ENCODE measurements around the gene OSCAR. TPM values are rescaled to one million over a fixed set of nuclear protein-coding genes. Genes with fewer than 3 reads are reported as not detected.

The OSCAR gene
- total RNA-seq, 1 donor from 2014 or later, result 0.33 TPM

GRCh38 chr19:54128441-54128725, 27.8 kb upstream of the OSCAR start:
- Histone ChIP-seq H3K36me3 (peaks cover 80% of the 10 kb centered on the region), H3K4me3 (no peak overlapping the region), H3K4me1 (no peaks in the 10 kb centered on the region), H3K9me3 (replicated peaks) (no peaks in the 10 kb centered on the region), H3K27ac (replicated peaks) (no peak overlapping the region), H3K27me3 (ENCODE audit: low read depth) (no peaks in the 10 kb centered on the region)
- no peak for TF ChIP-seq CTCF (IDR thresholded peaks at IDR 0.05; ENCODE audit: borderline replicate concordance)
- intact Hi-C loops (cut with micrococcal nuclease), result no loop called here
- DNase-seq, result no peak

DNA sequence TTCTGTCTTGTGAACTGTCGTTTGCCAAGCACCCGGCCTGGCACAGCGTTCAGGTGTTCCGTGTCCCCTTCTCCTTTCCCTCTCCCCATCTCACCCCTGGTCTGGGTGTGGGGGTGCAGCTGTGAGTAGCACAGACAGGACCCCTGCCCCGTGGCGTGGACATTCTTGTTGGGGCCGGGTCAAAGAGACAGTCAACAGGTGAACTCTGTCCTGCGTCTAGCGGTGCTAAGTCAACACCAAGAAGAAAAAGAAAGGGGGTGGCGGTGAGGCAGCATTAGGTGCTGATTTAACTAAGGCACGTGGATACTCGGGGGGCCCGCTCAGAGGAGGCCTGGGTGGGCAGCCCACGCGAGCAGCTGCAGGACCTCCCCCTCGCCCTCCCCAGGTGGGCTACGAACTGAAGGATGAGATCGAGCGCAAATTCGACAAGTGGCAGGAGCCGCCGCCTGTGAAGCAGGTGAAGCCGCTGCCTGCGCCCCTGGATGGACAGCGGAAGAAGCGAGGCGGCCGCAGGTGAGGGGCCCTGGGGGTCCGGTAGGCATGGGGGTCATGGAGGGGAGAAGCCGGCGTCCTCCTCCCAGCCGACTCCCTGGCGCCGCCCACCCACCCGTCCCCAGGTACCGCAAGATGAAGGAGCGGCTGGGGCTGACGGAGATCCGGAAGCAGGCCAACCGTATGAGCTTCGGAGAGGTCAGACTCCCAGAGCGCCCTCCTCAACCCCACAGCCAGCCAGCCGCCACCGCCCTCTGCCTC, 27.3 kb upstream of the OSCAR start:
- peaks cover 85% of the 10 kb centered on the region for H3K36me3 ChIP-seq
- no peaks in the 10 kb centered on the region for H3K4me1 ChIP-seq
- H3K9me3 ChIP-seq (replicated peaks), result no peaks in the 10 kb centered on the region
- TF ChIP-seq CTCF (IDR thresholded peaks at IDR 0.05; ENCODE audit: borderline replicate concordance), result no peak
- no peak overlapping the region for H3K27ac ChIP-seq (replicated peaks)
- no peaks in the 10 kb centered on the region for H3K27me3 ChIP-seq (ENCODE audit: low read depth)
- DNase-seq, result no peak
- H3K4me3 ChIP-seq, result no peak overlapping the region
- intact Hi-C loops (cut with micrococcal nuclease), result no loop called here

- TF ChIP-seq CTCF (IDR thresholded peaks at IDR 0.05; ENCODE audit: borderline replicate concordance), result no peak
- Histone ChIP-seq H3K27ac (replicated peaks) (no peak overlapping the region), H3K9me3 (replicated peaks) (no peaks in the 10 kb centered on the region), H3K36me3 (peaks cover 91% of the 10 kb centered on the region), H3K27me3 (ENCODE audit: low read depth) (no peaks in the 10 kb centered on the region), H3K4me1 (no peaks in the 10 kb centered on the region), H3K4me3 (no peak overlapping the region)
- no peak for DNase-seq
- intact Hi-C loops (cut with micrococcal nuclease), result no loop called here
These were observed 25.1 kb upstream of the OSCAR start for GRCh38 chr19:54125713-54126112.

- H3K27me3 ChIP-seq (ENCODE audit: low read depth), result no peaks in the 10 kb centered on the region
- TF ChIP-seq CTCF (IDR thresholded peaks at IDR 0.05; ENCODE audit: borderline replicate concordance), result no peak
- no peak overlapping the region for H3K27ac ChIP-seq (replicated peaks)
- intact Hi-C loops (cut with micrococcal nuclease), result no loop called here
- H3K4me3 ChIP-seq, result no peak overlapping the region
- DNase-seq, result no peak
- H3K4me1 ChIP-seq, result no peaks in the 10 kb centered on the region
- peaks cover 98% of the 10 kb centered on the region for H3K36me3 ChIP-seq
- H3K9me3 ChIP-seq (replicated peaks), result no peaks in the 10 kb centered on the region
These were observed 23.8 kb upstream of the OSCAR start for GRCh38 chr19:54124393-54124792.

DNA sequence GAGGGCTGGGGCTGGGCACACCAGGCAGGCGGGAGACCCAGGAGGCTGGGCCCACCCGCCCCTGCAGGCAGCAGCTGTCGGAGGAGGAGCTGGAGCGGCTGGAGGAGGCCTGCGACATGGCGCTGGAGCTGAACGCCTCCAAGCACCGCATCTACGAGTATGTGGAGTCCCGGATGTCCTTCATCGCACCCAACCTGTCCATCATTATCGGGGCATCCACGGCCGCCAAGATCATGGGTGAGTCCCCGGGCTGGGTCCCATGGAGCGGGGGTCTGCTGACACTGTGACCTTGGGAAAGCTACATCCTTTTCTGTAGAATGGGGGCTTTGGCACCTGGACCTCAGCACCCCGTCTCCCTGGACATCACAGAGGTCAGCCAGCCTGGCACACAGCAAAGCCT, 23.1 kb upstream of the OSCAR start:
- DNase-seq, result no peak
- no peak for TF ChIP-seq CTCF (IDR thresholded peaks at IDR 0.05; ENCODE audit: borderline replicate concordance)
- no peak overlapping the region for H3K4me3 ChIP-seq
- H3K4me1 ChIP-seq, result no peaks in the 10 kb centered on the region
- no peak overlapping the region for H3K27ac ChIP-seq (replicated peaks)
- intact Hi-C loops (cut with micrococcal nuclease), result no loop called here
- no peaks in the 10 kb centered on the region for H3K9me3 ChIP-seq (replicated peaks)
- peaks cover 98% of the 10 kb centered on the region for H3K36me3 ChIP-seq
- no peaks in the 10 kb centered on the region for H3K27me3 ChIP-seq (ENCODE audit: low read depth)

All from left ventricle myocardium inferior (tissue), 1 donor.